Skeletal muscle satellite cell (primary cell): ENCODE data around the gene IL36RN.
"Not testable (repeated sequence)": the region's sequence is repeated elsewhere in the genome, so short reads cannot be mapped to it uniquely, and the experiment has no call there.

Source experiments
- H3K27me3 ChIP-seq: 2 replicates; pipeline ENCODE4 v1.7.0; 2013; ENCODE audit warnings: low read length; ENCODE audit not compliant: control insufficient read depth, insufficient read depth
- H3K36me3 ChIP-seq: 2 replicates; pipeline ENCODE4 v1.7.0; 2013; ENCODE audit warnings: mild to moderate bottlenecking, control low read depth, low read length; ENCODE audit not compliant: insufficient read depth
- H3K4me1 ChIP-seq: 2 replicates; pipeline ENCODE4 v1.7.0; 2013; ENCODE audit warnings: low read length; ENCODE audit not compliant: control insufficient read depth, insufficient read depth
- H3K4me2 ChIP-seq: 2 replicates; pipeline ENCODE4 v1.7.0; 2013; ENCODE audit warnings: mild to moderate bottlenecking, low read length
- H3K4me3 ChIP-seq: 2 replicates; pipeline ENCODE4 v1.7.0; 2013; ENCODE audit warnings: low read length
- H3K9ac ChIP-seq: 2 replicates; pipeline ENCODE4 v1.7.0; 2013; ENCODE audit warnings: mild to moderate bottlenecking, low read depth, low read length, moderate library complexity
- H3K9me3 ChIP-seq: replicated peaks from 2 replicates; pipeline ENCODE4 v1.7.0; 2013; ENCODE audit warnings: mild to moderate bottlenecking, control low read depth, low read length

The IL36RN gene

DNA sequence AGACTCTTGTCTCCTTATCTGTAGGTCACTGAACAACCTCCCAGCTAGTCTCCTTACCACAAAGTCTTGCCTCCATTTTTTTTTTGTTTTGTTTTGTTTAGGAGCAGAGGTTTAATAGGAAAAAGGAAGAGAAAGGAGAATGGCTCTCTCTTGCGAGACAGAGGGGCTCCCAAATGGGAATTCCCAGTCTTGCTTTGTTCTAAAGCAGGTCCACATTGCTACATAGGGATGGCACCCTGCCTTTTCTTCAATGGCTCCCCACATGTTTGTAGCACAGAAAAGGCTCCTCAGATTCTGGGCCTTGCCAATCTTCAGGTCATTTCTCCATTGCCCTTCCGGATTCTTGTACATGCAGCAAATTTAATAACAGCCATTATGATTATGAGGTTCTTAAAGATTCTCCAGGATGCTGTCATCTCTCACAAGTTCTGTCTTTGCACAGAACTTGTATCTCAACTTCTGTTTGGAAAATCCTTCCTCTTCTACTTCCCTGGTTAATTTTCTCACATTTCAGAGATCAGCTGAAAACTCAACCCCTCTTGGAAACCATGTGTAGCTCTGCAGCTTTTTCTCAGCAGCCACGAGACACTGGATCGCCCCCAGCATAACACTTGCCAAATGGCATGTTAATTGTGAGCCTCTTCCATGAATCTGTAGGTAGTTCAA, 32.4 kb downstream of the IL36RN start:
- no peak overlapping the region for H3K9ac ChIP-seq
- no peaks in the 10 kb centered on the region for H3K9me3 ChIP-seq
- H3K4me1 ChIP-seq: no peaks in the 10 kb centered on the region
- H3K4me2 ChIP-seq: no peak overlapping the region
- no peaks in the 10 kb centered on the region for H3K36me3 ChIP-seq
- H3K4me3 ChIP-seq: no peak overlapping the region
- peaks cover 41% of the 10 kb centered on the region for H3K27me3 ChIP-seq

DNA sequence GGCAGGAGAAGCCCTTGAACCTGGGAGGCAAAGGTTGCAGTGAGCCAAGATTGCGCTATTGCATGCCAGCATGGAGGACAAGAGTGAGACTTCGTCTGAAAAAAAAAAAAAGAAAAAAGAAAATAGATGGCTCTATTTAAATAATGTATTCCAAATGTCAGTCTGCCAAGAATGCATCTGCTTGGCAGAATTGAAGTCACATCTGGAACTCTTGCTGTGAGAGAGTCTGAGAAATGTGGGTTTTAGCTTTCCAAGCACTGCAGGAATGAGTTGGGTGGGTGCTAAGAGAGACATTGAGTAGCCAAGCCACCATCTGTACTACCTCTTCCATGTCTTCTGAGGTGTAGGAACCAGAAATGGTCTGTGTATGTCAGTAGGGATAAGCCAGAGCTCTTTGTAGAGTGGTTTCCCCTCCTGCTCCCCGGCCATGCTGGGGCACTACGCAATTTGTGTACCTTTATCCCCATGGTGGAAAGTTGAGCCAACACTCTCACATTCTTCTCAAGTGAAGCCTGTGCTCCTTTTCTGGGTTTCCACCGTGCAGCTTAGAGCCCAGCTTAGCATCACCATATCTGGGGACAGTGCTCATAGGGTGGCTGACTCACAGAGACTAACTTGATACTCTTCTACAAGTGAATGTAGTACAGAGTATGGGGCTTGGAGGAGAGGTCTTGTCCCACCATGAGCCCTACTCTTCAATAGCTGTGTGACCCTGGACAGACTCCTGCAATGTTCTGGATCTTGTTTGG, 34.0 kb downstream of the IL36RN start:
- no peak overlapping the region for H3K4me3 ChIP-seq
- H3K36me3 ChIP-seq: no peaks in the 10 kb centered on the region
- H3K9me3 ChIP-seq: no peaks in the 10 kb centered on the region
- no peak overlapping the region for H3K9ac ChIP-seq
- no peak overlapping the region for H3K4me2 ChIP-seq
- H3K27me3 ChIP-seq: peaks cover 32% of the 10 kb centered on the region
- H3K4me1 ChIP-seq: no peaks in the 10 kb centered on the region

DNA sequence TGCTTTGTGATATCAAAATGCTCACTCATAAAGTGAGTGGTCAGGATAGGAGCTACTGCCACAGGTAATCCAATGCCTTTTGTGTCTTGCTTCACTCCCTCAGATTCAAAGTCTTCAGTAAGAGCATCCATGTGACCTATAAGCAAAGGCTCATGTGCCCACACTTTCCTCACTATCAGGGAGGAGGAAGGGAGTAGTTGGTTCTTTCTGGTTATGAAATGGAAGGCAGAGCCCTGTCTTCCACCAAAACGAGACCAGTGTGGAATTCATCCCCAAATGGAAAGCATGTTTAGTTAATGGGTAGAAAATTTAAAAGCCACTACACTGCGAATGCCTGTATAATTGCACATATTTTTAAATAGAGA, 34.6 kb downstream of the IL36RN start:
- H3K9me3 ChIP-seq: no peaks in the 10 kb centered on the region
- H3K27me3 ChIP-seq: peaks cover 35% of the 10 kb centered on the region
- no peaks in the 10 kb centered on the region for H3K4me1 ChIP-seq
- H3K4me3 ChIP-seq: no peak overlapping the region
- H3K4me2 ChIP-seq: no peak overlapping the region
- no peak overlapping the region for H3K9ac ChIP-seq
- no peaks in the 10 kb centered on the region for H3K36me3 ChIP-seq

DNA sequence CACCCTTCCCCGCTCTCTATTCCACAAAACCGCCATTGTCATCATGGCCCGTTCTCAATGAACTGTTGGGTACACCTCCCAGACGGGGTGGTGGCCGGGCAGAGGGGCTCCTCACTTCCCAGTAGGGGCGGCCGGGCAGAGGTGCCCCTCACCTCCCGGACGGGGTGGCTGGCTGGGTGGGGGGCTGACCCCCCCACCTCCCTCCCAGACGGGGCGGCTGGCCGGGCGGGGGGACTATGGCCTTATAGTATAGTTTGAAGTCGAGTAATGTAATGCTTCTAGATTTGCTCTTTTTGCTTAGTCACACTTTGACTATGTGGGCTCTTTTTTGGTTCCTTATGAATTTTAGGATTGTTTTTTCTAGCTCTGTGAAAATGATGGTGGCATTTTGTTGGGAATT, 37.3 kb downstream of the IL36RN start:
- not testable (repeated sequence) for H3K36me3 ChIP-seq, H3K4me2 ChIP-seq, H3K4me1 ChIP-seq, H3K4me3 ChIP-seq, H3K9me3 ChIP-seq, H3K9ac ChIP-seq
- H3K27me3 ChIP-seq: peaks cover 19% of the 10 kb centered on the region

DNA sequence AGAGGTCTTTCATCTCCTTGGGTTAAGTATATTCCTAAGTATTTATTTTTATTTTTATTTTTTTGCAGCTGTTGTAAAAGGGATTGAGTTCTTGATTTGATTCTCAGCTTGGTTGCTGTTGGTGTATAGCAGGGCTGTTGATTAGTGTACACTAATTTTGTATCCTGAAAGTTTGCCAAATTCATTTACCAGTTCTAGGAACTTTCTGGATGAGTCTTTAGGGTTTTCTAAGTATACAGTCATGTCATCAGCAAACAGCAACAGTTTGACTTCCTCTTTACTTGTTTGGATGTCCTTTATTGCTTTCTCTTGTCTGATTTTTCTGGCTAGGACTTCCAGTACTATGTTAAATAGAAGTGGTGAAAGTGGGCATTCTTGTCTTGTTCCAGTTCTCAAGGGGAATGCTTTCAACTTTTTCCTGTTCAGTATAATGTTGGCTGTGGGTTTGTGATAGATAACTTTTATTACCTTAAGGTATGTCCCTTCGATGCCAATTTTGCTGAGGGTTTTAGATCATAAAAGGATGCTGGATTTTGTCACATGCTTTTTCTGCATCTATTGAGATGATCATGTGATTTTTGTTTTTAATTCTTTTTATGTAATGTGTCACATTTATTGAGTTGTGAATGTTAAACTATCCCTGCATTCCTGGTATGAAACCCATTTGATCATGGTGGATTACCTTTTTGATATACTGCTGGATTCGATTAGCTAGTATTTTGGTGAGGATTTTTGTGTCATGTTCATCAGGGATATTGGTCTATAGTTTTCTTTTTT, 38.0 kb downstream of the IL36RN start:
- H3K36me3 ChIP-seq, H3K9me3 ChIP-seq, H3K4me3 ChIP-seq, H3K4me2 ChIP-seq, H3K9ac ChIP-seq, H3K4me1 ChIP-seq: not testable (repeated sequence)
- peaks cover 17% of the 10 kb centered on the region for H3K27me3 ChIP-seq

DNA sequence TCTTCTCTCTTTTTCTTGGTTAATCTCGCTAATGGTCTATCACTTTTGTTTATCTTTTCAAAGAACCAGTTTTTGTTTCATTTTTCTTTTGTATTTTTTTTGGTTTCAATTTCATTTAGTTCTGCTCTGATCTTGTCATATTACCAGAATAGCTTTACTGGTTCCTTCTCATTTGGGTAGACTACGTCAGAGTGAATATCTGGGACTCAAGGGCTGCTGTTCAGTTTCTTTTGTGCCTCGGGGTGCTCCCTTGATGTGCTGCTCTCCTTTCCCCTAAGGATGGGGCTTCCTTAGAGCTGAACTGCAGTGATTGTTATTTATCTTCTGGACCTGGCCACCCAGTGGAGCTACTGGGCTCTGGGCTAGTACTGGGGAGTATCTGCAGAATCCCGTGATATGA, 39.0 kb downstream of the IL36RN start:
- H3K4me1 ChIP-seq: no peaks in the 10 kb centered on the region
- H3K36me3 ChIP-seq: no peaks in the 10 kb centered on the region
- H3K4me3 ChIP-seq: no peak overlapping the region
- H3K27me3 ChIP-seq: peaks cover 11% of the 10 kb centered on the region
- no peak overlapping the region for H3K4me2 ChIP-seq
- no peak overlapping the region for H3K9ac ChIP-seq
- no peaks in the 10 kb centered on the region for H3K9me3 ChIP-seq

DNA sequence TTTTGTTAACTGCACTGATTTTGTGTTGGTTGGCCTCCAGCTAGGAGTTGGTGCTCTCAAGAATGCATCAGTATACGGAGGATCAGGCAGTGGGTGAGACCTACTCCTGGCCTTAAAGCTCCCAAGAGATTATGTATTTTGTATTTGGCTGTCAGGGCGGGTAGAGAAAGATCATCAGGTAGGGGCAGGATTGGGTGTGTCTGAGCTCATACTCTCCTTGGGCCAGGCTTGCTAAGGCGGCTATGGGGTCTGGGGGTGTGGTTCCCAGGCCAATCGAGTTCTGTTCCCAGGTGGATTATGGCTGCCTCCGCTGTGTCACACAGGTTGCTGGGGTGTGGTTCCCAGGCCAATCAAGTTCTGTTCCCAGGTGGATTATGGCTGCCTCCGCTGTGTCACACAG, 39.5 kb downstream of the IL36RN start:
- peaks cover 10% of the 10 kb centered on the region for H3K27me3 ChIP-seq
- no peaks in the 10 kb centered on the region for H3K36me3 ChIP-seq
- no peak overlapping the region for H3K4me3 ChIP-seq
- H3K9me3 ChIP-seq: no peaks in the 10 kb centered on the region
- no peaks in the 10 kb centered on the region for H3K4me1 ChIP-seq
- no peak overlapping the region for H3K9ac ChIP-seq
- H3K4me2 ChIP-seq: no peak overlapping the region

DNA sequence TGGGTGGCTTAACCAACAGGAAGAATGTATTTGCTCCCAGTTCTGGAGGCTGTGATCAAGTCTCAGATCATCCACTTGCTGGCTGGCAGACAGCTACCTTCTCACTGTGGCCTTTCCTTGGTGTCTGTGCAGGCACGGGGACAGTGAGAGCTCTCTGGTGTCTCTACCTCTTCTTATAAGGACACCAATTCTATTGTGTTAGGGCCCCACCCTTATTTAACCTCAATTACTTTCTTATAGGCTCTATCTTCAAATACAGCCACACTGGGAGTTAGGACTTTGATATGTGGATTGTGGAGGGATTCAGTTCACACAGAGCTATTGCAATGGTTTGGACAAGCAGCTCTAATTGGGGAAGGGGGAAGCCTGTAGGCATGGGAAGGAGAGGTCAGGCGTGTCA, 43.1 kb downstream of the IL36RN start:
- Histone ChIP-seq H3K4me1 (no peaks in the 10 kb centered on the region), H3K4me2 (no peak overlapping the region), H3K36me3 (no peaks in the 10 kb centered on the region)

DNA sequence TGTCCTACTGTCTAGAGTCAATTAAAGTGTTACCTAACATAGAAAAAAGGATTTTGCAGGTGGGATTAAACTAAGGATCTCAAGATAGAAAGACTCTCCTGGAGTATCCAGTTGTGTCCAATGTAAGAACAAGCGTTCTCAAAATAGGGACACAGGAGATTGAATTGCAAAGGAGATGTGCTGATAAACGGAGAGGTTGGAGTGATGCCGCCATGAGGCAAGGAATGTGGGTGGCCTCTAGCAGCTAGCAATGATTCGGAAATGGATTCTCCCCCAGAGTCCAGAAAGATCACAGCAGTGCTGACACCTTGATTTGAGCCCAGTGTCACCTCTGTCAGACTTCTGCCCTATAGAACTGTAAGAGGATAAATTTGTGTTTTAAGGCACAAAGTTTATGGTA, 44.3 kb downstream of the IL36RN start:
- Histone ChIP-seq H3K9ac (no peak overlapping the region), H3K27me3 (peaks cover 17% of the 10 kb centered on the region), H3K4me1 (no peaks in the 10 kb centered on the region), H3K4me2 (no peak overlapping the region), H3K36me3 (no peaks in the 10 kb centered on the region), H3K4me3 (no peak overlapping the region), H3K9me3 (no peaks in the 10 kb centered on the region)

More for the DNA sequence above, 43.1 kb downstream of the IL36RN start:
- Histone ChIP-seq H3K4me3 (no peak overlapping the region), H3K9me3 (no peaks in the 10 kb centered on the region), H3K9ac (no peak overlapping the region), H3K27me3 (peaks cover 16% of the 10 kb centered on the region)

DNA sequence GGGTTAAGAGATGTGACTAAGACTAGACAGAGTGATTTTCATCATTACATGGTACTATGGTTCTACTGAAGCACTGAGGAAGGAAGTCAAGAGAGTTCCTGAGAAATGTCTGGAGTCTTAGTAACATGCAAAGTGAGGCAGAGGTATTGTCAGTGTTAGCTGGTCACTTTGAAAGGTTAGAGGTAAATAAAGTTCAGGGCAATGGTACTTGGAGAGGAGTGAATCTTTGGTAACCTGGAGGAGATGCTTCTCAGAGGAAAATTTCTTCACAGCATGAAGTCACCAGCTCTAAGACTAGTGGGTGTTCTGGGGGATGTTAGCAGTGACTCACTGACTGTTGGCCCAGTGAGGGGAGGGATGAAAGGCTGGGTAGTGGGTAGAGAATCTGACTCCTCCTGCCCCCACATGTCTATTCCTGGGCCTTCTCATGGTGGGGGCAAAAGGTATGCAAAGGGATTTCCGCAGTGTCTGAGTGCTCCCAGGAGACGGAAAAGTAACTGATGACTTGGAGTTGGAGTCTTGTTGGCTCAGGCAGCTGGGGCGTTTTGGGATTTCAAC, 45.1 kb downstream of the IL36RN start:
- no peaks in the 10 kb centered on the region for H3K36me3 ChIP-seq
- H3K4me1 ChIP-seq: no peaks in the 10 kb centered on the region
- no peaks in the 10 kb centered on the region for H3K9me3 ChIP-seq
- H3K4me3 ChIP-seq: no peak overlapping the region
- H3K9ac ChIP-seq: no peak overlapping the region
- peaks cover 15% of the 10 kb centered on the region for H3K27me3 ChIP-seq
- no peak overlapping the region for H3K4me2 ChIP-seq

DNA sequence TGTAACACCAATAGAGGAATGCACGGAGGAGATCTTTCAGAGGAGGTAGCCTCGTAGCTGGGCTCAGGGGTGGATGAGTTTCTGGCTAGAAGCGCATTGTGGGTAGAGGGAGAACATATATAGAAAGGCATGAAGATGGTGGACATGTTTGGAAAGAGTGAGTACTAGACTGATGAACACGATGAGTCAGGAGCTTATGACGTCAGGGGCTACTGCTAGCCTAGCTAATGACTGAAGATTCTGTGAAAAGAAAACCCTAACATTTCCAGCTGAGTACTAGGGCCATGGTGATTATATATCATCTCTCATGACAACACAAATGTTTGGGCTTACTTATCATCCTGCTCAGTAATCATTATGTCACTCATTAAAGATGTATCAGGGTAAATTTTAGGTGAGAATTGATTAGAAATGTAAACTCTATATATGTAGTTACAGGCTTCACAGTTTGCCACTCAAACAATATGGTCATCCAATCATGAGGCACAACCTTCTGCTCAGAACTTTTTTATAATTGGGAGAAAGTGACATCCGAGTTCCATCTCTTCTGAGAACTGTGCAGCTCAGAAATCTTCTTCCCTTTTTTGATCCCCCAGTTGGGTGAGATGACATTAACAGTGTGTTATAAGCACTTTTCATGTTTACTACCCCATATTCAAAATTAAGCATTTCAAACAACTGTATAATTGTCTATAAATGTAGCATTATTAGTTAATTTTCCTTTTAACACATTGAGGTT, 46.2 kb downstream of the IL36RN start:
- Histone ChIP-seq H3K4me2 (no peak overlapping the region), H3K4me3 (no peak overlapping the region), H3K9ac (no peak overlapping the region), H3K27me3 (peaks cover 20% of the 10 kb centered on the region), H3K4me1 (no peaks in the 10 kb centered on the region), H3K9me3 (no peaks in the 10 kb centered on the region), H3K36me3 (no peaks in the 10 kb centered on the region)
